GM23338 (cell line): Measurements from ENCODE around the gene OR5K2. TPM values are rescaled to one million over a fixed set of nuclear protein-coding genes. Genes with fewer than 3 reads are reported as not detected.

Experiments
- ATAC-seq: fragments of 200-7000 bp; cut with Tn5 transposase; 3 replicates; pipeline ENCODE4 v1.9.1; 2020
- DNase-seq: peaks from one replicate; pipeline ENCODE4 v3.0.0-alpha.2; 2015; ENCODE audit warnings: low spot score
- H2AFZ ChIP-seq: fragments of 200-600 bp; sonication (generic); 2 replicates; pipeline ENCODE4 v1.8.0; 2016; ENCODE audit warnings: antibody characterized with exemption, mild to moderate bottlenecking, moderate library complexity
- H3F3A ChIP-seq: fragments of 200-600 bp; sonication (generic); replicated peaks from 2 replicates; pipeline ENCODE4 v1.8.0; 2017; ENCODE audit warnings: antibody characterized with exemption, mixed run types, low read depth
- H3K27ac ChIP-seq: fragments of 200-600 bp; sonication (generic); 2 replicates; pipeline ENCODE4 v1.6.1; 2016; ENCODE audit warnings: low read depth
- H3K27me3 ChIP-seq: fragments of 200-600 bp; sonication (generic); 2 replicates; pipeline ENCODE4 v1.8.0; 2016; ENCODE audit warnings: mild to moderate bottlenecking, mixed run types, moderate library complexity; ENCODE audit not compliant: insufficient read depth
- H3K36me3 ChIP-seq: fragments of 200-600 bp; sonication (generic); 2 replicates; pipeline ENCODE4 v1.8.0; 2016; ENCODE audit warnings: mild to moderate bottlenecking; ENCODE audit not compliant: insufficient read depth
- H3K4me1 ChIP-seq: fragments of 200-600 bp; sonication (generic); 2 replicates; pipeline ENCODE4 v1.8.0; 2016; ENCODE audit warnings: mild to moderate bottlenecking, moderate library complexity; ENCODE audit not compliant: insufficient read depth
- H3K4me2 ChIP-seq: fragments of 200-600 bp; sonication (generic); 2 replicates; pipeline ENCODE4 v1.7.1; 2017; ENCODE audit warnings: mixed run types
- H3K4me3 ChIP-seq: fragments of 200-600 bp; sonication (generic); 2 replicates; pipeline ENCODE4 v1.6.1; 2016; ENCODE audit warnings: mixed run types
- H3K79me2 ChIP-seq: fragments of 200-600 bp; sonication (generic); replicated peaks from 2 replicates; pipeline ENCODE4 v1.8.0; 2017; ENCODE audit warnings: mild to moderate bottlenecking; ENCODE audit not compliant: insufficient read depth
- H3K9me2 ChIP-seq: fragments of 200-600 bp; sonication (generic); 2 replicates; pipeline ENCODE4 v1.8.0; 2017; ENCODE audit not compliant: insufficient read depth
- H4K20me1 ChIP-seq: fragments of 200-600 bp; sonication (generic); replicated peaks from 2 replicates; pipeline ENCODE4 v1.8.0; 2017; ENCODE audit warnings: mild to moderate bottlenecking; ENCODE audit not compliant: insufficient read depth
- H3K27ac Mint-ChIP-seq: 2 replicates; pipeline ENCODE4 v1.8.0; 2020; ENCODE audit warnings: inconsistent platforms, mild to moderate bottlenecking, moderate library complexity, mixed read lengths
- H3K27me3 Mint-ChIP-seq: 3 replicates; pipeline ENCODE4 v1.8.0; 2022; ENCODE audit warnings: low read depth, mild to moderate bottlenecking, moderate library complexity, mixed read lengths, inconsistent platforms; ENCODE audit not compliant: insufficient read depth, poor library complexity
- H3K36me3 Mint-ChIP-seq: 3 replicates; pipeline ENCODE4 v1.8.0; 2021; ENCODE audit warnings: low read depth, mild to moderate bottlenecking, inconsistent platforms, moderate library complexity, mixed read lengths
- H3K4me1 Mint-ChIP-seq: 3 replicates; pipeline ENCODE4 v1.8.0; 2020; ENCODE audit warnings: mild to moderate bottlenecking, inconsistent platforms, mixed read lengths
- H3K4me3 Mint-ChIP-seq: 3 replicates; pipeline ENCODE4 v1.8.0; 2021; ENCODE audit warnings: moderate library complexity, mild to moderate bottlenecking, inconsistent platforms, mixed read lengths
- H3K9me3 Mint-ChIP-seq: 3 replicates; pipeline ENCODE4 v1.8.0; 2020; ENCODE audit warnings: moderate library complexity, mild to moderate bottlenecking, inconsistent platforms, mixed read lengths
- ETS1 ChIP-seq: IDR thresholded peaks from 2 replicates; pipeline ENCODE4 v1.6.1; 2016; ENCODE audit warnings: antibody characterized with exemption
- EZH2 ChIP-seq: fragments of 200-600 bp; sonication (generic); IDR thresholded peaks from one replicate; pipeline ENCODE4 v1.8.0; 2017; ENCODE audit warnings: antibody characterized with exemption, mild to moderate bottlenecking, low read depth; ENCODE audit not compliant: unreplicated experiment
- EZH2phosphoT487 ChIP-seq: fragments of 200-600 bp; sonication (generic); IDR thresholded peaks from one replicate; pipeline ENCODE4 v1.8.1; 2018; ENCODE audit warnings: antibody characterized with exemption; ENCODE audit not compliant: unreplicated experiment
- JUNB ChIP-seq: IDR thresholded peaks from one replicate; pipeline ENCODE4 v1.6.1; 2016; ENCODE audit warnings: antibody characterized with exemption; ENCODE audit not compliant: unreplicated experiment
- NANOG ChIP-seq: IDR thresholded peaks from 2 replicates; pipeline ENCODE4 v1.6.1; 2016; ENCODE audit warnings: antibody characterized with exemption, borderline replicate concordance
- POLR2AphosphoS5 ChIP-seq: IDR thresholded peaks from 2 replicates; pipeline ENCODE4 v1.6.1; 2016; ENCODE audit warnings: antibody characterized with exemption, low read depth
- STAT1 ChIP-seq: IDR thresholded peaks from one replicate; pipeline ENCODE4 v1.6.1; 2016; ENCODE audit warnings: antibody characterized with exemption; ENCODE audit not compliant: unreplicated experiment
- ZNF114 ChIP-seq: fragments of 250-450 bp; sonication (Bioruptor Pico); IDR thresholded peaks from 2 replicates; pipeline ENCODE4 v1.5.0; 2020; ENCODE audit warnings: mild to moderate bottlenecking, moderate library complexity
- ZNF331 ChIP-seq: fragments of 250-450 bp; sonication (Bioruptor Pico); IDR thresholded peaks from 2 replicates; pipeline ENCODE4 v1.5.0; 2020; ENCODE audit warnings: low read depth, mild to moderate bottlenecking, moderate library complexity
- ZNF462 ChIP-seq: fragments of 250-450 bp; sonication (Bioruptor Pico); IDR thresholded peaks from 2 replicates; pipeline ENCODE4 v1.5.0; 2020; ENCODE audit warnings: mild to moderate bottlenecking, moderate library complexity
- polyA plus RNA-seq: library from polyadenylated mRNA; unstranded; fragments of >200 nt; fragmentation: Nextera tagmentation; extraction: Ambion mirVana; gene quantifications from 2 replicates; pipeline ENCODE4 v1.2.1, GENCODE V29; 2016
- total RNA-seq: library from RNA; depleted of rRNA; stranded (reverse); fragments of >200 nt; shearing (Covaris generic); gene quantifications from 2 replicates; pipeline ENCODE4 v1.2.3, GENCODE V29; 2014
- TF ChIP-seq, protein P1 (sequence below), 2 experiments: fragments of 200-600 bp in 1 of 2; sonication (generic) in 1 of 2; conservative IDR thresholded peaks; 2 replicates each; pipeline versions ENCODE4 v1.5.1 to v1.6.1; 2016 to 2017; ENCODE audit warnings: antibody characterized with exemption in 2 of 2, low read depth in 2 of 2, mild to moderate bottlenecking in 2 of 2, moderate library complexity in 1 of 2

OR5K2 gene
- total and polyA plus RNA-seq, 2 experiments from 2014 or later = not detected

DNA sequence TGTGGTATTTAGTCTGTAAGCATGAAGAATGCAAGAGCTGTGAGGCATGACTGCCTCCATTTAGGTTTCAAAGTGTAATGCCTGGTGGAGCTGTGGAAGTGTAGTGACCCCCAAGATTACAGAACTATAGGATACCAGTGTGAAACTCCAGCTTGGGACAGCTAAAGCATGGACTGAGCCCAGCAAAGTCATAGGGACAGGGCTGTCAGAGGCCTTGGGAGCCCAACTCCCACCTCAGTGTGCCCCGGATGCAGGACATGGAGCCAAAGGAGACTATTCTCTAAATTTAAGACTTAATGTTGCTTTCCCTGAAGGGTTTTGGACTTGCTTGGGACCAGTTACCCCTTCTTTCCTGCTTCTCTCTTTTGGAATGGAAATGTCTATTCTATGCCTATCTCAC lies 45.1 kb downstream of the OR5K2 start (continued):
- no peak for TF ChIP-seq ZNF114
- TF ChIP-seq POLR2AphosphoS5 = no peak
- no peak for TF ChIP-seq ZNF462 (CRISPR knock-in tag)
- TF ChIP-seq JUNB = no peak
- TF ChIP-seq ZNF331 (CRISPR knock-in tag) = no peak
- TF ChIP-seq, protein P1, sequence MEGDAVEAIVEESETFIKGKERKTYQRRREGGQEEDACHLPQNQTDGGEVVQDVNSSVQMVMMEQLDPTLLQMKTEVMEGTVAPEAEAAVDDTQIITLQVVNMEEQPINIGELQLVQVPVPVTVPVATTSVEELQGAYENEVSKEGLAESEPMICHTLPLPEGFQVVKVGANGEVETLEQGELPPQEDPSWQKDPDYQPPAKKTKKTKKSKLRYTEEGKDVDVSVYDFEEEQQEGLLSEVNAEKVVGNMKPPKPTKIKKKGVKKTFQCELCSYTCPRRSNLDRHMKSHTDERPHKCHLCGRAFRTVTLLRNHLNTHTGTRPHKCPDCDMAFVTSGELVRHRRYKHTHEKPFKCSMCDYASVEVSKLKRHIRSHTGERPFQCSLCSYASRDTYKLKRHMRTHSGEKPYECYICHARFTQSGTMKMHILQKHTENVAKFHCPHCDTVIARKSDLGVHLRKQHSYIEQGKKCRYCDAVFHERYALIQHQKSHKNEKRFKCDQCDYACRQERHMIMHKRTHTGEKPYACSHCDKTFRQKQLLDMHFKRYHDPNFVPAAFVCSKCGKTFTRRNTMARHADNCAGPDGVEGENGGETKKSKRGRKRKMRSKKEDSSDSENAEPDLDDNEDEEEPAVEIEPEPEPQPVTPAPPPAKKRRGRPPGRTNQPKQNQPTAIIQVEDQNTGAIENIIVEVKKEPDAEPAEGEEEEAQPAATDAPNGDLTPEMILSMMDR (conservative IDR thresholded peaks at IDR 0.05; ENCODE audit: low read depth in 2 of 2) = no peak

DNA sequence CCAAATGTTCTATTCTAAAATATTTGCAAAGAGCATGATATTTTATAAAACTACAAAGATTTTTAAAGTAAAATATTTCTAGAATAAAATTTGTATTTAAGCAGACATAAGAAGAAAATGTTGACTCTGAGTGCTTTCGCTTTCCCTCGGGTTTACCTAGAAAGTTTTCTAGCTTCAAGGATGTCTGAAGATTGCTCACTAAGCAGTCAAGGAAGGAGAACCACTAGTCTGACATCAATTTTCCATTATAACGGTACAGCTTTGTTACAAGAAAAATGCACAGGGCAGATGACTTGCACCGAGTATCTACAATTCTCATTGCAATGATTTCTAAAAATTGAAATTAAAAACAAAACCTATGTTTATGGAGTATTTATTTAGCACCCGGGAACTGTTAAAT lies 48.5 kb downstream of the OR5K2 start:
- Mint-ChIP-seq H3K27ac (no peak overlapping the region), H3K9me3 (no peaks in the 10 kb centered on the region), H3K4me3 (no peak overlapping the region), H3K27me3 (no peaks in the 10 kb centered on the region), H3K36me3 (no peaks in the 10 kb centered on the region), H3K4me1 (peaks cover 3% of the 10 kb centered on the region)
- no peaks in the 10 kb centered on the region for H3K9me2 ChIP-seq
- no peaks in the 10 kb centered on the region for H3K4me1 ChIP-seq
- no peak overlapping the region for H3K27ac ChIP-seq
- no peak overlapping the region for H3K4me2 ChIP-seq
- H3K4me3 ChIP-seq = no peak overlapping the region
- no peak overlapping the region for H2AFZ ChIP-seq
- no peak for ATAC-seq
- DNase-seq = no peak
- no peaks in the 10 kb centered on the region for H3F3A ChIP-seq
- no peaks in the 10 kb centered on the region for H3K79me2 ChIP-seq
- H4K20me1 ChIP-seq = no peaks in the 10 kb centered on the region
- H3K36me3 ChIP-seq = no peaks in the 10 kb centered on the region
- no peaks in the 10 kb centered on the region for H3K27me3 ChIP-seq
- TF ChIP-seq STAT1 (no peak), EZH2 (no peak), EZH2phosphoT487 (no peak), ZNF114 (no peak), ETS1 (no peak), NANOG (no peak)
- TF ChIP-seq, protein P1 (conservative IDR thresholded peaks at IDR 0.05; ENCODE audit: low read depth in 2 of 2) = no peak
